T47D (cell line): ENCODE measurements around the gene CMTR1.

Experiments
- DNase-seq, 2 experiments: peaks; one replicate each; pipeline versions ENCODE4 v3.0.0 to v3.0.0-alpha.2; 2011 to 2012; ENCODE audit warnings: low read depth in 1 of 2, low spot score in 1 of 2
- JUND ChIP-seq: IDR thresholded peaks from 2 replicates; pipeline ENCODE4 v1.6.1; 2012; ENCODE audit warnings: low read depth
- in situ Hi-C: cut with HindIII; loops from 2 replicates; pipeline ENCODE4 v1.10.0; 2016; ENCODE audit warnings: low sequenced_read_pairs, low pct_unique_long_range_greater_than_20kb

CMTR1 gene

DNA sequence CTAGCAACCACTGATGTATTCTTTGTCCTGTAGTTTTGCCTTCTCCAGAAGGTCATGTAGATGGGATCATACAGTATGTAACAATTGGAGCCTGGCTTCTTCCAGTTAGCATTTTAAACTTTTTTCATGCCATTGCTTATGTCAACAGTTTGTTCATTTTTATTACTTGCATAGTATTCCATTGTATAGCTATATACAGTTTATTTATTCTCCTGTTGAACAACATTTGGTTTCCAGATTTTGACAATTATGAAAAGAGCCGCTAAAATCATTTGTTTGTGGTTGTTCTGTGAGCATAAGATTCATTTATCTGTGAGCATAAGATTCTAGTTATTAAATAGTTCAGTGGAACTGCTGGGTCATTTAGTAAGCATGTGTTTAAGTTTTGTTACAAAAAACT, 23.5 kb upstream of the CMTR1 start:
- no peak for DNase-seq
- TF ChIP-seq JUND: no peak
- in situ Hi-C loops: no loop called here

DNA sequence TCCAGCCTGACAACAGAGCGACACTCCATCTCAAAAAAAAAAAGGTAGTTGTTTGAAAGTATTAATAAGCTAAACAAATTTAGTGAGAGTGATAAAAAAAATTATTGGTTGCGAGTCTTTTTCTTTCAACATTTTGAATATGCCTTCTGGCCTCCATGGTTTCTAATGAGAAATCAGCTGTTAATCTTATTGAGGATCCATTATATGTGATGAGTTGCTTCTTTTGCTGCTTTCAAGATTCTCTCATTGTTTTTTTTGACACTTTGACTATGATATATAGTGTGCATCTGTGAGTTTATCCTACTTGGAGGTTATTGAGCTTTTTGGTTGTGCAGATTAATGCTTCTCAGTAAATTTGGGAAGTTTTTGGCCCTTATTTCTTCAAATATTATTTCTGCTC, 15.6 kb upstream of the CMTR1 start:
- in situ Hi-C loops: no loop called here
- no peak for DNase-seq
- TF ChIP-seq JUND: no peak

- in situ Hi-C loops: no loop called here
- no peak for DNase-seq
- TF ChIP-seq JUND: no peak
Observed at GRCh38 chr6:37418722-37419121, 14.3 kb upstream of the CMTR1 start.

GRCh38 chr6:37426058-37426944, 6.7 kb upstream of the CMTR1 start:
- no peak for TF ChIP-seq JUND
- DNase-seq: no peak
- in situ Hi-C loops: no loop called here

GRCh38 chr6:37426945-37427510, 6.0 kb upstream of the CMTR1 start:
- no peak for DNase-seq
- no peak for TF ChIP-seq JUND
- in situ Hi-C loops: no loop called here

DNA sequence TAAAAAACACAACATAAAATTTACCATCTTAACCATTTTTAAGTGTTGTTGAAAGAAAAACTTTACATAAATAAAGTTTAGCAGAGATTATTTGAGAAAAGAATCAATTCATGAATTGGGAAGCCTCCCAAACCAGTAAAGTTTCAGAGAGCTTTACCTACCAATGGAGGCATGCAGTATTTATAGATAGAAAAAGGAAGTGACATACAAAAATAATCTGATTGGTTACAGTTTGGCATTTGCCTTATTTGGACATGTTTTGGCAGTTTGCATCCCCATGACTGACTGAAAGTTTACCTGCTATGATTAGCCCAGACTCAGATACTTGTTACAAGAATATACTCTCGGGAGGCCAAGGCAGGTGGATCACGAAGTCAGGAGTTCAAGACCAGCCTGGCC, 3.7 kb upstream of the CMTR1 start:
- in situ Hi-C loops: no loop called here
- peak in 1 of 2 experiments; percentile 16 for DNase-seq
- no peak for TF ChIP-seq JUND

DNA sequence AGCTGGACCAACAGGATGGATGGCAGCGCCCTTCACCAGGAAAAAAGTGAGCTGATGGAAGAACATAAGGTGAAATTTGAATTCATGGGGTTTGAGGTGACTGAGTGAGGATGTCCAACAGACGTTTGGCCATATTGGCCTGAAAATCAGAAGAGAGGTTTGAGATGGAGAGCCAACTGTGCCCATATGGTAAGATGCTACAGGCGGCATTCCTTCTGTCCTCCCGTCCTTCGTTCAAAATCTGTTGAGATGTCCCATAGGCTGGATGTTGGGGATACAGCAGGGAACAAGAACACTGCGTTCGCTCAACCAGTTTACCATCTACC, 468 bp upstream of the CMTR1 start:
- TF ChIP-seq JUND: no peak
- no peak for DNase-seq
- in situ Hi-C loops: no loop called here

DNA sequence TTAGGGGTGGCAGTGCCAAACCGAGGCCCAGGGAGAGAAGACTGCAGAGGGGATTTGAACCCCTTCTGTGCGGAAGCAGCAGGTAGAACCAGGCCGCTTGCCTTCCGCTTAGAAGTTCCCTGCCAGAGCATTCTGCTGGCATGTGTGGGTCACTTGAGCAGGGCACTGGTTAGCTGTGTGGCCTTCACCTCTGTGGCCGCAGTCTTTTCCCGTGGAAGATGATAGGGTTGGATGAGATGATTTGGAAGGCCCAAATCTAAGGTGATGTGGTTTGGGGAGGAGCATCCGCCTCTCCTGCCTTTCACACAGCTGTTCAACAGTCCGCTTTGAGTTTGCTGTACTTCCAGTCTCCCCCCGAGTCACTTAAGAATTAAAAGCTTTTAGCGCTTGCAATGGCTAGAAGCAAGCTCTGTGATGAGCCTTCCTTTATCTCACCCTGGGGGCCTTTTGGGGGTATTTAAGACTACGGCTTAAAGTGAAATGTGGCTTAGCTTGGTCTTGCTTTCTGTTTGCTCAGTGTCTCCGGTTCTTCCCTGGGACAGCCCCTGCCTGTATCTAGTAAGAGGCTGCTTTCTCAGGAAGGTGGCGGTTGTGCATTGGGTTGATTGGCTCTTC, 743 bp downstream of the CMTR1 start:
- DNase-seq: peak in 1 of 2 experiments; percentile 13
- TF ChIP-seq JUND: no peak

DNA sequence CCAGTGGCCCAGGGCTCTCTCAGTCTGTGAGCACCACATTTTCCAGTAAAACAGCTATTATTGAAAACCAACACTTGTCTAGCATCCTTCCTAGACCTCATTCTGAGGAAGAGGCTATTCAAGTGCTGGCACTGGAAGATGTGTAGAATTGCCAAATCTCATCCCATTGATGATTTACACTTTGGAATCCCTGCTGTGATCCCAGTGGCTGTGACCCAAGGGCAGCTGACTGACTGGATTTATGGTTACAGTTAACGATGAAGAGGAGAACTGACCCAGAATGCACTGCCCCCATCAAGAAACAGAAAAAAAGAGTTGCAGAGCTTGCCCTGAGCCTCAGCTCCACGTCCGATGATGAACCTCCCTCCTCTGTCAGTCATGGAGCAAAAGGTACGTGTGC, 2.4 kb downstream of the CMTR1 start:
- in situ Hi-C loops: no loop called here
- TF ChIP-seq JUND: no peak
- no peak for DNase-seq

More for the DNA sequence above, 743 bp downstream of the CMTR1 start:
- in situ Hi-C loops: no loop called here

- in situ Hi-C loops: no loop called here
- DNase-seq: no peak
Observed at GRCh38 chr6:37435816-37436215, 2.8 kb downstream of the CMTR1 start.

GRCh38 chr6:37438930-37439329, 5.9 kb downstream of the CMTR1 start:
- no peak for DNase-seq
- TF ChIP-seq JUND: no peak
- in situ Hi-C loops: no loop called here

More at GRCh38 chr6:37435816-37436215, 2.8 kb downstream of the CMTR1 start:
- TF ChIP-seq JUND: no peak

DNA sequence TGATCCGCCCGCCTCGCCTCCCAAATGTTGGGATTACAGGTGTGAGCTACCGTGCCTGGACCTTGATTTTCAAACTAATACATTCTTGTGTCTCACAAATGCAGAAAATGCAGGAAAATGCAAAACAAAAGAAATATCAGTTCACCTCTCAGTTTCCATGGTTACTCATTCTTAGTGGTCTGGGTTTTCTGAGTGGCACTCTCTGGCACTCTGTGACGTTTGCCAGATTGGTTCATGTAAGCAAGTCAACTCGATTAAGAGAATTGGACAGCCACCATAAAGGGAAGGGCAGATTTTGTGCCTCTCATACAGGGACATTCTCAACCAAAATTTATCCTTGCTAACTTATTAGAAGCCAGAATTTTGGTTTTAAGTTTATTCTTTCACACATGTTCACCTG, 8.6 kb downstream of the CMTR1 start:
- TF ChIP-seq JUND: no peak
- no peak for DNase-seq
- in situ Hi-C loops: no loop called here
